HuH-7.5 (cell line): ENCODE data around the gene PTGES.

Experiments used
- DNase-seq: peaks from one replicate; pipeline ENCODE4 v3.0.0; 2011; ENCODE audit warnings: low spot score

The PTGES gene

DNA sequence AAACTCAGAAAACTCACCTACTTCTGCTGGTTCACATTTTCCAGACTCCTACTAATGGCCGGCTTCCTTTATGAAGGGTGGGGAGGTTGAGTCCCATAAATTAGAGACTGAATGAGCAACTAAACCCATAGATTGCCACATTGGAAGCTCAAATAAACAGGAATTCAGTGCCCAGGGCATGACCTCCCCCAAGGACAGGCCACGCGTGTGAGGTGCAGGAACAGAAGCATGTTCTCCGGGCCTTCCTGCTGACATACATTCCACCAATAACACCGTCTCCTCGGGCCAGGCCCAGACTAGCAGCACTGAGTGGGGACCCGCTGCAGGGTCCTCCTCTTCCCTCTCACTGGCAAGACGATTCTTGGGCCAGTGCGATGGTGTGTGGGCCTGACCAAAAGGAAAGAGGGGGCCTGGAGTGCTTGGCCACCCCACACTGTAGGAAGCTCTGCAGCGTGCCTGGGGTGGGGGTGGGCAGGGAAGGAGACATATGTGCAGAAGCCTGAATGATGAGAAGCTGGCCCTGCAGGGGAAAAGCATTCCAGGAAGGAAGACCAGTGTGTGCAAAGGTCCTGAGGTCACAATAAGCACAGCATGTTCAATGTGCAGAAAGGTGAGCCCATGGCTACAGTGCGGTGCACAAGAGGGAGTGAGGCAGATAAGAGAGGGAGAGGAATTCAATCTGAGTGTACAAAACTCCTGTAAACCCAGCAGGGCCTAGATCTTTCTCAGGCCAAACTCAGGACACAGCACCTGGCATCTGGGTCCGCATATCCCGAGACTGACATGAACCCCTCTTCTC lies 12.0 kb downstream of the PTGES start:
- DNase-seq = no peak

GRCh38 chr9:129740174-129740573 lies 12.7 kb downstream of the PTGES start:
- DNase-seq = no peak

GRCh38 chr9:129739432-129739831 lies 13.4 kb downstream of the PTGES start:
- no peak for DNase-seq

- peak; percentile 93 for DNase-seq
These were observed 15.2 kb downstream of the PTGES start for GRCh38 chr9:129737479-129738274.

GRCh38 chr9:129736334-129736733 lies 16.5 kb downstream of the PTGES start:
- DNase-seq = no peak

DNA sequence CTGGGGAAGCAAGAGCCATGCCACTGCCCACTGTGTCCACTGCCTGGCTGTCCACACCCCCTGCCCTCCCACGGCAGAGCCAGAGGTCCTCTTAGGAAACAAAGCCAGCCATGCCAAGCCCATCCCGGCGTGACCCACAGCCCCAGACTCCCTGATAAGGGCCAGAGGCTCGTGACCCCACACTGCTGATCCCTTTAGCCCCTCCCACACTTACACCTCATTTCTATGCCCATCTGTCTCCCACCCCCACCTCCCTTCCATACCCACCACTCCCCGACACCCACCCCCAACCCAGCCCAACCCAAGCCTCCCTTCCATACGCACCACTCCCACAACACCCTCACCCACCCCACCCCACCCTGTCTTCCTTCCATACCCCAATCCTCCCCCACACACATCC lies 17.3 kb downstream of the PTGES start:
- no peak for DNase-seq

DNA sequence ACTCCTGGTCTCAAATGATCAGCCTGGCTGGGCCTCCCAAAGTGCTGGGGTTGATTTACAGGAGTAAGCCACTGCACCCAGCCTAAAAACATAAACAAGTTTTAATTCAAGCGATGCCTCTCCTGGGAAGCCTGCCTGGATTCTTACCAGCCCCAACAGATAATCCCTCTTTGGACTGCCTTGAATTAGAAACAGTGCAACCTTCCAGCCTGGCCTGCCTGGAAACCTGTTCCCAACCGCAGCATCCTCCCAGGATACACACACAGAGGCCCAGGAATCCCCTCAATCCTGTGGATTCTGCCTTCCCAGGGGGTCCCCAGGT lies 19.2 kb downstream of the PTGES start:
- DNase-seq = no peak

GRCh38 chr9:129732946-129733631 lies 19.8 kb downstream of the PTGES start:
- no peak for DNase-seq

- DNase-seq = no peak
These were observed 20.7 kb downstream of the PTGES start for GRCh38 chr9:129732100-129732499.

DNA sequence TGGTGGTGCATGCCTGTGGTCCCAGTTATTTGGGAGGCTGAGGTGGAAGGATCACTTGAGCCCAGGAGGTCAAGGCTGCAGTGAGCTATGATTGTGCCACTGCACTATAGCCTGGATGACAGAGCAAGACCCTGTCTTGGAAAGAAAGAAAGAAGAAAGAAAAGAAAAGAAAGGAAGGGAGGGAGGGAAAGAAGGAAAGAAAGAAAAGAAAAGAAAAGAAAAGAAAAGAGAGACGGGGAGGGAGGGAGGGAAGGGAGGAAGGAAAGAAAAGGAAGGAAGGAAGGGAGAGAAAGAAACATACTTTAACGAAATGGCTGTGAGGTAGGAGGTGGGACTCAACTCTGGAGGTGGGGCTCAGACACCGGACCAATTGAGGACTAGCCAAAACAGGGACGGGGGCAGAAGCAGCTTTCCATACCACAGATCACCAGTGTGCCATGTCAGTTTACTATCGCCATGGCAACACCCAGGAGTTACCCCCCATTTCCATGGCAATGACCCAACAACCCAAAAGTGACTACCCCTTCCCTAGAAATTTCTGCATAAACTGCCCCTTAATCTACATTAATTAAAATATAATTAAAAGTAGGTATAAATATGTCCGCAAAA lies 21.3 kb downstream of the PTGES start:
- DNase-seq = no peak

GRCh38 chr9:129728744-129729143 lies 24.1 kb downstream of the PTGES start:
- DNase-seq = no peak

- DNase-seq = peak; percentile 97
These were observed 26.3 kb downstream of the PTGES start for GRCh38 chr9:129726322-129727160.

DNA sequence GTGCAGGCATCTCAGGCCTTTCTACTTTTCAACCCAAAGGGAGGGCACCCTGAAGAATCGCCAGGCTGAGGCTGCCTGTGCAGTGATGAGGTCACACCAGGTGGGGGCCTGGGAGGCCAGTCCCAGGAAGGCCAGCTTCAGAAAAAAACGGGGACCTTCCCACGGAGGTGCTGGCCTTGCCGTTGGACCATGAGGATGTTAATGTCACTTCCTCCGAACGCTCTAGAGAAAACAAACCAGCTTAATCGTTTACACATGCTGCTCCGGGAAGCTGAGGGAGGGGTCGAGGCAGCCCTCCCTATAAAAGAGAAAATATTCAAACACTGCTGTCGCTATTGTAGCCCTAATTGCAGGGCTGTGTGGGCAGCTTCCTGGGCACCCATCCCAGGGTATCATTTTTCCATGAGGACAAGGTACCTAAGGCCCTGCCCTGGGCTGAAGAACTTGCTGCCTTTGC lies 27.0 kb downstream of the PTGES start:
- no peak for DNase-seq

DNA sequence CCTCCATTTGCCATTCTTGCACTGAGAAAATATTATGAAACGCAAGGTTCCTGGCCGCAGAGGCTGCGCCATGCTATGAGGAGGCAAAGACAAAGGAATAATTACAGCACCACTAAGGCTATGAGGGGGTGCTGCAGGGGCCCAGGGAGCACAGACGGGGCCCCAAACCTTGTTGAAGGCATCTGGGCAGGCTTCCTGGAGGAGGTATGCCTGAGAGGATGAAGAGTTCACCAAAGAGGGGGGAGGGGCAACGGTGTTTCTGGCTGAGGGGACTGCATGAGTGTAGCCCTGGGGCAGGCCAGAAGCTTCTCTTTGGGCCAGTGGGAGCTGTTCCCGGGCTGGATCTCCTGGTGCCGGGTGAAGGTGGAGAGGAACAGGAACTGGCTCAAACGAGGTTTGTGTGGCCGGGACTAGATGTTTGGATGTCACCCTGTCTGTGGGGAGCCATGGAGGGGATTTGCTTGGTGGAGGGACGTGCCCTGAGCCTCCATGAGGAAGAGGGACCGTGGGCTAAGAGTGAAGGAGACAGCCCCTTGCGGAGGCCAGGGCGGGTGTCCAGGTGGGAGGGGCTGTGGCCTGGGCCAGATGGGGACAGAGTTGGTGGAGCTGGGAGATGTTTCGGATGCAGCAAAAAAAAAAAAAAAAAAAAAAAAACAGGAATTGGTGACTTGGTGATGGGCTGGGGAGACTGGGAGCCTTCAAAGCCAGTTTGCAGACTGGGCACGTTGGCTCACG lies 28.2 kb downstream of the PTGES start:
- no peak for DNase-seq

GRCh38 chr9:129722913-129723312 lies 29.9 kb downstream of the PTGES start:
- no peak for DNase-seq

DNA sequence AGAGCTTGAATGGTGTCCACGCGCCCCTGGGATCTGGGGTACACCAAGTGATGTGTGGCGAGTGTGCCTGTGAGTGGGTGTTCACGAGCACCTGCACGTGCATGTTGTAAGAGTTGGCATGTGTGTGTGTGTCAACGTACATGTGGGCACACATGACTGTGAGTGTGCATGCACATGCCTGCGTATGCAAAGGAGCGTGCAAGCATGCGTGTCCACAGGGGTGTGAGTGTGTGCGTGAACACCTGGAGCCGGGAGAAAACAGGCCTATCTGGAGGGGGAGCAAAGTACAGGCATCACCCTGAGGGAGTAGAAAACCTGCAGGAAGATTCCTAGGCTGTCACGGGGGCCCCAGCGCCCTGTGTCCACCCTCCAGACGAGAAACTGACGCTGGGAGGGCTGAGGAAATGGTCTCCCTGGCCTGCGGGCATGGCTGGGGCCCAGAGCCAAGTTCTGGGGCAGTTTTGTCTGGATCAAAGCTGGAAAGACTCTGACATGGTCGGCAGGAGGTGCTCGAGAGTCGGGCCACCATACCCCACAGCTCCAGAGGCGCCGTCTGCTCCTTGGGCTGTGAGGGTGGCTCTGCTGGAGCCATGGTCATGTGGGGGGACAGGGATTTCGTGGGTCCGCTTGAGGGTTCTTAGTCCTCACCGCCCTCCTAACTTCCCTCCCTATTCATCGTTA lies 31.8 kb downstream of the PTGES start:
- DNase-seq = peak; percentile 59

DNA sequence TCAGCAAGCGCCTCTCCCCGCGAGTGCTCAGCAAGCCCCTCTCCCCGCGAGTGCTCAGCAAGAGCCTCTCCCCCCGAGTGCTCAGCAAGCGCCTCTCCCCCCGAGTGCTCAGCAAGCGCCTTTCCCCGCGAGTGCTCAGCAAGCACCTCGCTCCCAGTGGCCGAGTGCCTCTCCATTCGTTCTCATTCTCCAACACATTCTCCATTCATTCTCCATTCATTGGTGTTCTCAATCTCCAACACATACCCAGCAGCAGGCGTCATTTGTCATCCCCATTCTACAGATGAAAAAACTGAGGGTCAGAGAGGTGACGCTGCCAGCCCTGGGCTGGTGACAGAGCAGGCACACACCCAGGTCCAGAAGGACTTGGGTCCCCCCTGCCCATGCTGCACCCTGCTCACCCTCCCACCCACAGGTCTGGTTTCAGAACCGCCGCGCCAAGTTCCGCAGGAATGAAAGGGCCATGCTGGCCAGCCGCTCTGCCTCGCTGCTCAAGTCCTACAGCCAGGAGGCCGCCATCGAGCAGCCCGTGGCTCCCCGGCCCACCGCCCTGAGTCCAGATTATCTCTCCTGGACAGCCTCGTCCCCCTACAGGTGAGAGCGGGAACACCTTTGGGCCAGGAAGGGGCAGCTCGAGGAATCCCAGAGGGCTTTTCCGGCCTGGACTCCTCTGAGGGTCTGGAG lies 32.5 kb downstream of the PTGES start:
- peak; percentile 65 for DNase-seq

- DNase-seq = no peak
These were observed 33.7 kb downstream of the PTGES start for GRCh38 chr9:129719135-129719534.

DNA sequence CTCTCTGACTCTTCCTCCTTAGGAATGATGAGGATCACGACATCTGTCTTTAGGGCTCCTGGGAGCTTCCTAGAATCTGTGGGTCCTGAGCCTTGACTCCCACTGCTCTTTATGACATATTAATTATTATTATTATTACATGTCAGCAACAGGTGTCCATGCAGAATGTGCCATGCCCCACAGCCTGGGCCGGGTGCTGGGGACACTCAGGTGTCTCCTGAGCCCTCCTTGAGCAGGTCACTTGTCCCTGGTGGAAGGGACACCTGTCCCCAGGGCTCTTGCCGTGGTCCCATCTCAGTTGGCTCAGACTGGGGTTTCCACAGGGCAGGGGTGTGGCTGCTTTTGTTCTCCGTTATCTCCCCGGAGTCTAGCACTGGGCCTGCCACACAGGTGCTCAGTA lies 34.2 kb downstream of the PTGES start:
- DNase-seq = no peak

DNA sequence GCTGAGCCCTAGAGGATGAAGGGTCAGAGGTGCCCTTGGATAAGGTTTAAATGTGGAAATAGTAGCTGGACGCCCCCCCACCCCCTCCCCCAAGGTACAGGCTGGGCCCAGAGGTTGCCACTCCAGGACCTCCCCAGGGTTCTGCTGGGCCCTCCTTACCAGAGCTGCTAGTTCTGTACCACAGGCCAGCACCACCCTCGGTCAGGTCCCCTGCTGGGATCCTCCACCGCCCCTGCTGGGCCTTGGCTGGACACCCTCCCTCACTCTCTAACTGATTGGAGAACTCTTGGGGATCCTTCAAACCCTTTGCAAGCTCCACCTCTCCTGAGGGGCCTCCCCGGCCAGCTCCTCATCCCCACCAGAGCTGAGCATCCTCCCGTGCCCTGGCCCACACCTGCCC lies 34.9 kb downstream of the PTGES start:
- no peak for DNase-seq
